K562 (cell line): ENCODE data around the gene USH1G. TPM values are rescaled to one million over a fixed set of nuclear protein-coding genes. Genes with fewer than 3 reads are reported as not detected.

Source experiments
- AFF4 ChIP-seq: sonication (generic); formaldehyde crosslinking; IDR thresholded peaks from 2 replicates; pipeline ENCODE4 v1.8.0; 2023; ENCODE audit warnings: mild to moderate bottlenecking, missing genetic modification reagents
- BHLHE40 ChIP-seq: IDR thresholded peaks from 2 replicates; pipeline ENCODE4 v1.6.1; 2011; ENCODE audit warnings: low read length, improper control_type of control experiment
- DEAF1 ChIP-seq: fragments of 450-650 bp; formaldehyde crosslinking; IDR thresholded peaks from 2 replicates; pipeline ENCODE4 v1.4.0; 2020; ENCODE audit warnings: mild to moderate bottlenecking, moderate library complexity
- ESRRB ChIP-seq: fragments of 250-450 bp; sonication (Bioruptor Pico); IDR thresholded peaks from 2 replicates; pipeline ENCODE4 v1.5.0; 2020; ENCODE audit warnings: mild to moderate bottlenecking, moderate library complexity, borderline replicate concordance
- FOXK2 ChIP-seq, 2 experiments: fragments of 450-650 bp; IDR thresholded peaks in 1 of 2; conservative IDR thresholded peaks in 1 of 2; 2 replicates each; pipeline ENCODE4 v1.6.1; 2016; ENCODE audit warnings: low read depth in 2 of 2, mild to moderate bottlenecking in 1 of 2
- GABPB2 ChIP-seq: fragments of 250-450 bp; sonication (Bioruptor Pico); conservative IDR thresholded peaks from 2 replicates; pipeline ENCODE4 v1.5.1; 2021; ENCODE audit warnings: mild to moderate bottlenecking
- HMG20A ChIP-seq: fragments of 450-650 bp; formaldehyde crosslinking; conservative IDR thresholded peaks from 2 replicates; pipeline ENCODE4 v1.4.0; 2020; ENCODE audit warnings: mild to moderate bottlenecking, mixed read lengths
- ILF3 ChIP-seq: fragments of 450-650 bp; IDR thresholded peaks from 2 replicates; pipeline ENCODE4 v1.6.1; 2018; ENCODE audit warnings: antibody characterized with exemption, mild to moderate bottlenecking, moderate library complexity, borderline replicate concordance
- MLLT1 ChIP-seq, 2 experiments: fragments of 450-650 bp; IDR thresholded peaks; 2 replicates each; pipeline ENCODE4 v1.6.1; 2016
- NELFE ChIP-seq: IDR thresholded peaks from 2 replicates; pipeline ENCODE4 v1.6.1; 2011; ENCODE audit warnings: mild to moderate bottlenecking; ENCODE audit not compliant: insufficient read depth, insufficient read length
- RBBP5 ChIP-seq: fragments of 200-600 bp; sonication (generic); IDR thresholded peaks from 2 replicates; pipeline ENCODE4 v1.6.1; 2012; ENCODE audit warnings: borderline replicate concordance, mild to moderate bottlenecking, low read length, control low read depth, inconsistent platforms; ENCODE audit not compliant: insufficient read depth, poor library complexity, severe bottlenecking
- SNIP1 ChIP-seq: fragments of 450-650 bp; IDR thresholded peaks from 2 replicates; pipeline ENCODE4 v1.7.1; 2017; ENCODE audit warnings: low read depth, mild to moderate bottlenecking
- SREBF2 ChIP-seq: sonication (generic); formaldehyde crosslinking; IDR thresholded peaks from 2 replicates; pipeline ENCODE4 v1.4.0; 2020; ENCODE audit warnings: mild to moderate bottlenecking, missing genetic modification reagents
- TCF7L2 ChIP-seq: fragments of 150-350 bp; IDR thresholded peaks from 2 replicates; pipeline ENCODE4 v1.6.1; 2016; ENCODE audit warnings: low read depth, mild to moderate bottlenecking, low read length, moderate library complexity
- ZBTB9 ChIP-seq: fragments of 450-650 bp; formaldehyde crosslinking; IDR thresholded peaks from 2 replicates; pipeline ENCODE4 v1.4.0; 2020; ENCODE audit warnings: mild to moderate bottlenecking, moderate library complexity
- ZNF140 ChIP-seq: fragments of 250-450 bp; sonication (Bioruptor Pico); IDR thresholded peaks from 2 replicates; pipeline ENCODE4 v1.8.0; 2021; ENCODE audit warnings: moderate library complexity, mild to moderate bottlenecking, inconsistent platforms
- ZNF217 ChIP-seq: sonication (generic); formaldehyde crosslinking; IDR thresholded peaks from 2 replicates; pipeline ENCODE4 v1.8.0; 2022; ENCODE audit warnings: mild to moderate bottlenecking, missing genetic modification reagents
- ZNF436 ChIP-seq: fragments of 250-450, 450-650 bp; sonication (Bioruptor Pico); formaldehyde crosslinking; IDR thresholded peaks from 2 replicates; pipeline ENCODE4 v1.7.0; 2020; ENCODE audit warnings: mild to moderate bottlenecking
- ZNF444 ChIP-seq: fragments of 250-450 bp; sonication (Bioruptor Pico); IDR thresholded peaks from 2 replicates; pipeline ENCODE4 v1.4.0; 2020; ENCODE audit warnings: mild to moderate bottlenecking, moderate library complexity
- ZNF75A ChIP-seq: fragments of 450-650 bp; formaldehyde crosslinking; IDR thresholded peaks from 2 replicates; pipeline ENCODE4 v1.4.0; 2020; ENCODE audit warnings: mild to moderate bottlenecking
- ZZZ3 ChIP-seq: fragments of 450-650 bp; IDR thresholded peaks from 2 replicates; pipeline ENCODE4 v1.6.1; 2016; ENCODE audit warnings: antibody characterized with exemption, mild to moderate bottlenecking, moderate library complexity
- polyA plus RNA-seq, 8 experiments: library from polyadenylated mRNA; depleted of rRNA in 4 of 8; stranded (reverse) in 5 of 8; unstranded in 3 of 8; fragments of >200 nt; fragmentation: Nextera tagmentation in 2 of 8; fragmentation: Illumina TruSeq in 1 of 8; extraction: Ambion mirVana in 2 of 8; extraction: Trizol in 1 of 8; gene quantifications; 2 replicates each; pipeline versions ENCODE4 v1.2.1 to v1.2.3, GENCODE V29; 2011 to 2014; ENCODE audit warnings: inconsistent platforms in 1 of 8, missing spikeins in 1 of 8
- total RNA-seq, 7 experiments: library from RNA; depleted of rRNA in 6 of 7; stranded (reverse); fragments of >200 nt in 6 of 7; fragmentation: Illumina TruSeq in 2 of 7; extraction: Trizol in 2 of 7; gene quantifications; 2 replicates each; pipeline versions ENCODE4 v1.2.1 to v1.2.3, GENCODE V29; 2011 to 2021; ENCODE audit warnings: low replicate concordance in 1 of 7

Gene USH1G
- total and polyA plus RNA-seq, 9 of the 15 experiments (the other 6 are each of a cell fraction or from before 2014, with no cell fraction given): 0.22 to 1.00 (median 0.64) TPM; not detected in 2

- TF ChIP-seq ILF3 (no peak), FOXK2 (conservative IDR thresholded peaks at IDR 0.05 in 1 of 2, IDR thresholded peaks at IDR 0.05 in 1 of 2; ENCODE audit: low read depth in 2 of 2) (peak; percentile 39 to 57; a peak in 2 of 4 replicates), SREBF2 (CRISPR knock-in tag) (no peak), AFF4 (CRISPR knock-in tag) (no peak), TCF7L2 (no peak), ZZZ3 (no peak), ZNF436 (CRISPR knock-in tag) (no peak), ZNF444 (CRISPR knock-in tag) (peak; percentile 22; the same call in 1 of the 2 replicates), RBBP5 (peak; percentile 63), ZNF75A (no peak), ZNF217 (CRISPR knock-in tag) (no peak), SNIP1 (no peak), MLLT1 (IDR thresholded peaks at IDR 0.05) (peak; percentile 11 to 63; a peak in 1 of 4 replicates), GABPB2 (no peak), ZNF140 (peak; percentile 47), DEAF1 (CRISPR knock-in tag) (no peak), ZBTB9 (CRISPR knock-in tag) (0 out of 2 replicates have a peak, but pooled peaks have one; percentile 42), NELFE (no peak), ESRRB (0 out of 2 replicates have a peak, but pooled peaks have one; percentile 61), BHLHE40 (no peak), HMG20A (CRISPR knock-in tag) (no peak)
These were observed 47.0 kb downstream of the USH1G start (continued) for GRCh38 chr17:74875977-74876593.
